HG03103 (cell line): ENCODE results near the gene GRIK4.

ENCODE experiments used
- ATAC-seq: cut with Tn5 transposase; IDR thresholded peaks from one replicate; pipeline ENCODE4 v1.9.1; 2021; ENCODE audit warnings: low read depth; ENCODE audit not compliant: unreplicated experiment

GRIK4 gene

DNA sequence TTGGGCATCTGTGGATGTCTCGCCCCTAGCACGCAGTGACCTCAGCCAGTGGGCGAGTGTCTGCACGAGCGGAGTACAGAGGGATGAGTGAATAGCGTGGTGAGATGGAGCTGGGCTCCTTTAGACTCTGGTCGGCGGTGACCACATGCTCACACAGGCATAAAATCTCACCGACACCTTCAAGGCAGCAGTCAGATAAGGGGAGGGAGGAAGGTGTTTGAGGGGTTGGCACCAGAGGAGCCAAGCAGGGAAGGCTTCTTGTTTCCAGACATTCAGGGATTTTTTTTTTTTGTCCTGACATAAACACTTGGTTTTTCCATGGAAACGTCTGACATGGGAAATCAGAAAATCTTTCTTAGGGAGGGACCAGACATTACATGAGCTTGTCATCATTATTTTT, 35.8 kb downstream of the GRIK4 start:
- ATAC-seq, result no peak

DNA sequence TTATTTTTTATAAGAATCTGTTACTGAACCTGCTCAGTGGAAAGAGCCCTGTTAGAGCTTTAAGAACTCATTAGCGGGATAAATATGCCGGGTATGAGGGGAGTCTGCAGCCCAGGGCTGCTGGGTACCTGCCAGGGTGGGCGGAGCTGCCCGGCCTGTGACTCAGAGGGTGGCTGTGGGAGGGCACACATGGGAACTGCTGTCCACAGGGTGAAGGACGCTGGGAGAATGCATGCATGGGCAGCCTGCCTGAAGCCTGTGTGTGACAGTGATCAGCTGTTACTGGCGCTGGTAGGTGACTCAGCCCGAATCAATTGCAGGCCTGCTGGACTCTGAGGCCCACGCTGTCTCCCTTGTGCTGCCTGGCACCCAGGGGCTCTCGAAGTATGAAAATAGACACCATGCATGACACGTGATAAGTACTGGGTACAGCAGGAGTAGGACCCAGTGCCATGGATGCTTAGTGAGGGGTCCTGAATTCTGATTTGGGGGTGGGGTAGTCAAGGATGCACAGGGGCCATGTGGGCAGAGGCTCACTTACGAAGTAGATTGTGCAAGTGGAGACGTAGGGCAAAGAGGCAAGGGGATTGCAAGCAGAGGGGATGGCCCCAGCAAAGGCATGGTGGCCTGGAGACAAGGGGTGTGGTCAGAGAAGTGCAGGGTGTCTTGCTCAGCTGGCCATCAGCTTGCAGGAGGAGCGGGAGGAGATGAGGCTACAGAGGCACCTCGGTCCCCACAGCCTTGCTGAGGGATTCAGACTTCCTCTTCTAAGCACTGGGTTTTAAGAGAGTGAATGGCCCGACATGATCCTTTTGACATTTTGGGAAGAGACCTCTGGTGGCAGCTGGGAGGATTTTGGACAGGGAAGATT, 36.5 kb downstream of the GRIK4 start:
- ATAC-seq, result no peak

DNA sequence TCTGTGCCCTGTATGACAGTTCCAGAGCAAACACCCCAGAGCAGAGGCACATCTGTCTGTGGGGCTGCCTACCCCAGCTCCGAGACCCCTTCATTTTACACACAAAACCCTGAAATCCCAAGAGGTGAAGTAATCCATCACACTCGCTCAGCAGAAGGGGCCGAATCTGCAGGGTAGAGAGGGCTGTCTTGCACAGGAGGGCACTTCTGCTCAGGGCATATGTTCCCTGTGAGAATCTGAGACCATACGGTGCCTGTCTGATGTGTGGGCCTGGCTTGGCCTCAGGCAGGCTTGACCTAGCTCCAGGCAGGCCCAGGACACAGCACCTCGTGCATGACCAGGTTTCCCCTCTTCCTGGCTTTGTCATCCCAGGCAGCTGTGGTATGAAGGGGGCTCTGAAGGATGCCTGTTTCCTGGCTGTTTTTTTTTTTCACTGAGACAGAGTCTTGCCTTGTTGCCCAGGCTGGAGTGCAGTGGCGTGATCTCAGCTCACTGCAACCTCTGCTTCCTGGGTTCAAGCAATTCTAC, 37.2 kb downstream of the GRIK4 start:
- no peak for ATAC-seq

DNA sequence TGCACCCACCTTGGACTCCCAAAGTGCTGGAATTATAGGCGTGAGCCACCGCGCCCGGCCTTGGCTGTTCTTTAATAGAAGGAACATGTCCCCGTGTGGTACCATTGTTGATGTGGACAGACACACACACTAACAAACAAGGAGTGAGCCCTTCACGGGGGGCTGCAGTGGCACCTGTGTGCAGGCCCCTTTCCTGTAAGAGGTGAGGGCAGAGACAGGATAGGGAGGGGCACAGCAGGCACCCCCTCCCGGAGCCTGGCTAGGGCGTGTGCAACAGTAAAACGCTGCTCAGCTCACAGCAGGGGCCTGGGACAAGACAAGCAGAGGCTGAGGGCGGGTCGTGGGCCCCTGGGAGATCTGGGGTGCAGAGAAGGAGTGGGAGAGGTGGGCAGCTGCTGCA, 37.8 kb downstream of the GRIK4 start:
- no peak for ATAC-seq

- no peak for ATAC-seq
Observed at GRCh38 chr11:120550007-120550406, 38.5 kb downstream of the GRIK4 start.

DNA sequence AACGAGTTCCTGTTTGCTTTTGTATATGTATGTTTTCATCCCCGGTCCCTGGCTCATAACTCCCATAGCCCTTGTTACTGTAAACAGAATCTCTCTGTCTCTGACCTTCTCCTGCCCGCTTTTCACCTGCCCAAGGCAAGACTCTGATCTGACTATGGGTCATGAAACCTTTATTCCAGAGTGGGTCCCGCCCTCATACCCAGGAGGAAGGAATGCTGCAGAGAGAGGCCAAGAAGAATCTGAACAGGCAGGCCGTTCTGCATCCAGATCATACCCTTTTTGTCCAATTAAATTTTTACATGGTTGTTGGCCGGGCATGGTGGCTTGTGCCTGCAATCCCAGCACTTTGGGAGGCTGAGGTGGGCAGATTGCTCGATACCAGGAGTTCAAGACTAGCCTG, 39.6 kb downstream of the GRIK4 start:
- no peak for ATAC-seq

GRCh38 chr11:120554766-120555432, 43.4 kb downstream of the GRIK4 start:
- no peak for ATAC-seq

- no peak for ATAC-seq
Observed at GRCh38 chr11:120555433-120555773, 43.9 kb downstream of the GRIK4 start.

DNA sequence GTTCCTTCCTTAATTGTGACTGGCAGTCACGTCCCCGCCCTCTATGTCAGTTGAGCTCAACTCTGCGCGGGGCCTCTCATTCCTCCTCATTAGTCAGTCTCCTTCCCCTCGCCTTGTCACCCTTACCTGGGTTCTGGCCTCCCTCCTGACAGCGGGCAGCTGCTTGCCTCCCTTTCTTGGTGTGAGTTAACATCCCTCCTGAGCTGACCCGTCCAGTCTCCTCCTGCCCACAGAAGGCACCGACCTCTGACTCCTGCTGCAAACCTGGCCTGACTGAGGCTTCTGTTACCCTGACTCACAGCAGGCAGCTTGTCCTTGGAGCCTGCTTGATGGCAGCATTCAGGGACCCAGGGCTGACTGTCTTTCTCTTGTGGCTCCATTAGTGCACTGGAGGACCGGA, 45.2 kb downstream of the GRIK4 start:
- no peak for ATAC-seq

GRCh38 chr11:120558744-120559431, 47.3 kb downstream of the GRIK4 start:
- no peak for ATAC-seq

DNA sequence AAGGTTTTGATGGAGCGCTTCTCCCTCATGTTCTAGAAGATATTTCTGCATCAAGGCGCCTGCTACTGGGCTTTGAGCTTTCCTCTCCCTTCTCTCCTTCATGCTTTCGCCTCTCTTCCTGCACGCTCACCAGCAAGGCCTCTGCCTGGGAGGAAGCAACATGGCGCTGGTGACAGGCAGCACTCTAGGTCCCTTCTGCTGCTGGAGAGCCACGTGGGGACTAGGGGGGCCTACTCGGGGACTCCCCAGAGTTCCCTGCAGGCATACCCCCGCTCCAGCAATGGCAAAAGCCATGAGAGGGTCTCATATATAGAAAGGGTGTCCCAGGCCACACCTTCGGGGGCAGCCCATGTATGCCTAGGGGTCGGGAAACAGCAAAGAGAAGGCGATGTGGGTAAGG, 49.7 kb downstream of the GRIK4 start:
- no peak for ATAC-seq

- ATAC-seq, result no peak
Observed at GRCh38 chr11:120562806-120563425, 51.4 kb downstream of the GRIK4 start.

- ATAC-seq, result no peak
Observed at GRCh38 chr11:120563703-120564572, 52.4 kb downstream of the GRIK4 start.

DNA sequence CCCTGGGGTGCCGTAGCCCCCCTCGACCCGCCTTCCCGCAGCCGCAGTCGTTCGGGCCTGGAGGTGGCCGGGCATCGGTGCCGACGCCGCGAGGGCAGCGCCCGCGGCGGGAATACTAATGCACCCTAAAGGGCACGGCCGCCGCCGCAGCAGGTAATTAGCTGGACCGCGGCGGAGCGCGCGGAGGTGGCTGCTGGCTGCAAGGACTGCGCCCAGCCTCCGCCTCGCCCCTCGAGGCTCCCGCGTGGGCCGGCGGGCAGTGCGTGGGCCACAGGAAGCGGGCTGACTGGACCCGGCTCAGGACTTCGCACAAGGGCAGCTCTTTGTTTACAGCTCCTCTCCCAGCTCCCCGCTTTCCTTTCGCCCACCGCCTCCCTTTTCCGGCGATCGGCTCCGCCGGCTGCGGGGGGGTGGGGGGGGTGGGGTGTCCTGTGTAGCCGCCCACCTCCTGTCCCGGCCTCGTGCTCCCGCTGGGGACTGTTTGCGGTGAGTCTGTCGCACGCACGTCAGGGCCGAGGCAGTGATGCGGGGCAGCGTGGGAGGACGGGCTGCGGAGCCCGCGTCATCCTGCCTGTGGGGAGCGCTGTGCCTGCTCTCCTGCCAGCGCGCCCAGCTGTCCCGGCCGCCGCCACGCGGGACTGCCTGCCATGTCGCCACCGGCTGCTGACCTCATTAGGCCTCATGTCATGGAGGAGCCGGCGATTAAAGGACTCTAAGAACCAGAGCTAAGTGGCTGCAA, 53.2 kb downstream of the GRIK4 start:
- ATAC-seq, result peak; percentile 59

GRCh38 chr11:120565466-120566155, 54.1 kb downstream of the GRIK4 start:
- ATAC-seq, result no peak

GRCh38 chr11:120566176-120566575, 54.6 kb downstream of the GRIK4 start:
- no peak for ATAC-seq

DNA sequence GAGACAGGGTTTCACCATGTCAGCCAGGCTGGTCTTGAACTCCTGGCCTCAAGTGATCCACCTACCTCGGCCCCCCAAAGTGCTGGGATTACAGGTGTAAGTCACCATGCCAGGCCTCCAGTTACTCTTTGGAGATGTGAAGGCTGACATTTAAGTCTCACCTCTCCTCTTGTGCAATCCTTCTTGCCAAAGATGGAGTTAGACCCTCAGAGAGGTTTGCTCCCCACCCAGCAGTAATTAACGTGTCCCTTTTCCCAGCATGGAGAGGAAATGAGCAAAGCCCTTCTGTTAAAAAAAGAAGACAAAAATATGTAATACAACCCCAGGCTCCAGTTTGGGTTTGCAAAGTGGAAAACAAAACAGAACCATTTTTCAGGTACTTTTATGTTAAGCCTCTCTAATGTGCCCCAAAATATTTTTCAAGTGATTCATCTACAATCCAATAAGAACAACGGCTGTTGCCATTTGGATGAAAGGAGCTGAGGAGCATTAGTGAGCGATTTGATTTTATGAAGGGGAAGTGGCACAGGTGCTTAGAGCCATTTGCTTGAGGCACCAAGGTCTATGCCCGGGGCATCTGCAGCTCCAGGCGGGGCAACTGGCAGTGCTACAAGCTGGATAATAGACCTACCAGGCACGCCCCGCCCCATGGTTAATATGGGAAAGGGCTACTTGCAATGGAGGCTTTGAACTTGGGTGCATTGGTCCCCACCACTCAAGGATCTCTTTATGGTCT, 57.2 kb downstream of the GRIK4 start:
- ATAC-seq, result no peak

- ATAC-seq, result no peak
Observed at GRCh38 chr11:120569861-120570260, 58.3 kb downstream of the GRIK4 start.
